Upper lobe of right lung (tissue), 1 donor: ENCODE data around the gene FRMD8. TPM values are rescaled to one million over a fixed set of nuclear protein-coding genes. Genes with fewer than 3 reads are reported as not detected.

Experiments
- ATAC-seq: fragments of 200-7000 bp; cut with Tn5 transposase; one replicate; pipeline ENCODE4 v1.9.1; 2020; ENCODE audit warnings: mild to moderate bottlenecking, moderate library complexity
- DNase-seq: peaks from one replicate; pipeline ENCODE4 v3.0.0-alpha.2; 2020
- H3K27ac ChIP-seq: fragments of 200-600 bp; one replicate; pipeline ENCODE4 v1.8.0; 2022
- H3K27me3 ChIP-seq: fragments of 200-600 bp; one replicate; pipeline ENCODE4 v1.8.0; 2022; ENCODE audit warnings: mild to moderate bottlenecking
- H3K36me3 ChIP-seq: fragments of 200-600 bp; one replicate; pipeline ENCODE4 v1.8.0; 2022
- H3K4me1 ChIP-seq: fragments of 200-600 bp; one replicate; pipeline ENCODE4 v1.8.0; 2022
- H3K4me3 ChIP-seq: fragments of 200-600 bp; one replicate; pipeline ENCODE4 v1.8.0; 2022; ENCODE audit warnings: mild to moderate bottlenecking
- H3K9me3 ChIP-seq: fragments of 200-600 bp; one replicate; pipeline ENCODE4 v1.8.0; 2022
- CTCF ChIP-seq: fragments of 200-600 bp; IDR thresholded peaks from one replicate; pipeline ENCODE4 v1.8.0; 2022; ENCODE audit warnings: antibody characterized with exemption
- intact Hi-C: fragments of 100-400 bp; cut with DNase I; formaldehyde crosslinking; loops from one replicate; pipeline ENCODE4 v1.11.0; 2022
- total RNA-seq: library from RNA; stranded (reverse); fragmentation: NEBNext Ultra II Directional; extraction: Animal tissue kit (Norgen Biotek cat#: 25700); gene quantifications from one replicate; pipeline ENCODE4 v1.2.1, GENCODE V29; 2021
- donor health status: DM: no; HTN: yes; CAD: no; lungs with severe emphysema.

FRMD8 gene
- total RNA-seq, 1 donor from 2014 or later, result 37.1 TPM

- Histone ChIP-seq H3K27ac (peak overlapping the region; percentile 100), H3K27me3 (no peaks in the 10 kb centered on the region), H3K4me3 (peak overlapping the region; percentile 98), H3K36me3 (no peaks in the 10 kb centered on the region), H3K4me1 (peaks cover 47% of the 10 kb centered on the region), H3K9me3 (no peaks in the 10 kb centered on the region)
- TF ChIP-seq CTCF, result no peak
- ATAC-seq (no peak), DNase-seq (no peak)
- intact Hi-C loops, result no loop called here
These were observed 31.9 kb downstream of the FRMD8 start for GRCh38 chr11:65418431-65418680.

GRCh38 chr11:65418681-65419459 is 32.4 kb downstream of the FRMD8 start:
- H3K9me3 ChIP-seq, result no peaks in the 10 kb centered on the region
- DNase-seq (peak; percentile 99), ATAC-seq (peak; percentile 60)
- H3K4me3 ChIP-seq, result peak overlapping the region; percentile 98
- H3K27ac ChIP-seq, result peak overlapping the region; percentile 100
- intact Hi-C loops, result no loop called here
- no peak for TF ChIP-seq CTCF
- H3K27me3 ChIP-seq, result no peaks in the 10 kb centered on the region
- peaks cover 47% of the 10 kb centered on the region for H3K4me1 ChIP-seq
- H3K36me3 ChIP-seq, result peaks cover 3% of the 10 kb centered on the region

- Histone ChIP-seq H3K4me1 (peaks cover 47% of the 10 kb centered on the region), H3K36me3 (peaks cover 7% of the 10 kb centered on the region), H3K27me3 (no peaks in the 10 kb centered on the region), H3K9me3 (no peaks in the 10 kb centered on the region), H3K4me3 (peak overlapping the region; percentile 98), H3K27ac (peak overlapping the region; percentile 100)
- DNase-seq (peak; percentile 70), ATAC-seq (no peak)
- TF ChIP-seq CTCF, result no peak
- intact Hi-C loops, result no loop called here
These were observed 33.0 kb downstream of the FRMD8 start for GRCh38 chr11:65419460-65419771.

GRCh38 chr11:65419772-65420481 is 33.5 kb downstream of the FRMD8 start:
- peaks cover 47% of the 10 kb centered on the region for H3K4me1 ChIP-seq
- peak overlapping the region; percentile 100 for H3K27ac ChIP-seq
- peaks cover 12% of the 10 kb centered on the region for H3K36me3 ChIP-seq
- H3K9me3 ChIP-seq, result no peaks in the 10 kb centered on the region
- H3K4me3 ChIP-seq, result peak overlapping the region; percentile 98
- TF ChIP-seq CTCF, result no peak
- ATAC-seq (peak; percentile 35), DNase-seq (peak; percentile 95)
- H3K27me3 ChIP-seq, result no peaks in the 10 kb centered on the region
- intact Hi-C loops, result no loop called here

- H3K27ac ChIP-seq, result peak overlapping the region; percentile 100
- H3K4me1 ChIP-seq, result peaks cover 47% of the 10 kb centered on the region
- ATAC-seq, result no peak
- TF ChIP-seq CTCF, result no peak
- peaks cover 16% of the 10 kb centered on the region for H3K36me3 ChIP-seq
- DNase-seq, result no peak
- intact Hi-C loops, result no loop called here
- H3K27me3 ChIP-seq, result no peaks in the 10 kb centered on the region
- H3K4me3 ChIP-seq, result peak overlapping the region; percentile 98
- H3K9me3 ChIP-seq, result no peaks in the 10 kb centered on the region
These were observed 34.1 kb downstream of the FRMD8 start for GRCh38 chr11:65420506-65420905.
